GM06990 (cell line): ENCODE results near the gene HMCN1.

ENCODE experiments used
- DNase-seq: peaks from one replicate; pipeline ENCODE4 v3.0.0-alpha.2; 2011; ENCODE audit not compliant: insufficient read length; ENCODE audit errors: extremely low read depth
- H3K27me3 ChIP-seq: replicated peaks from 2 replicates; pipeline ENCODE4 v1.6.0; 2011; ENCODE audit warnings: low read length; ENCODE audit not compliant: control insufficient read depth, insufficient read depth
- H3K36me3 ChIP-seq: 2 replicates; pipeline ENCODE4 v1.5.1; 2011; ENCODE audit warnings: low read length; ENCODE audit not compliant: control insufficient read depth, insufficient read depth
- H3K4me3 ChIP-seq: replicated peaks from 2 replicates; pipeline ENCODE4 v1.5.1; 2011; ENCODE audit warnings: low read depth, mild to moderate bottlenecking, control low read depth, low read length
- TF ChIP-seq, protein P1 (sequence below): IDR thresholded peaks from 2 replicates; pipeline ENCODE4 v1.5.1; 2011; ENCODE audit warnings: low read length, control low read depth, mild to moderate bottlenecking, inconsistent platforms; ENCODE audit not compliant: insufficient read depth, poor library complexity, severe bottlenecking

HMCN1 gene

DNA sequence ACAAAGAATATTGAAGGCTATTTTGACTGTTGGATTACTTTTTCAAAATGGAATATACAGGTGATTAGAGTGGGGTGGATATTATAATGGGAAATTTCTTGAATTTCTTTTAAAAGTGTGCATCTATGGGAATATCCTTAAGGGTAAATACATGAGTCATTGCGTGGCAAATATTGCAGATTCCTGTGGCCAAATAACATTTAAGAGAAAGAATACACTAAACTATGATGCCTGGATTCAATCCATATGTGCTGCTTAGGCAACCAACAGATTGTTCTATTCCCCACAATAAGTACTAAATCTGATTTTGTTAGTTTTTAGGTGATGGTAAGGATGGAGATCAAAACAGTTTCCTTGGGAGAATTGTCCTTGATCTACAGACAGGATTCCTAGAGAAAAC is 119.5 kb downstream of the HMCN1 start:
- Histone ChIP-seq H3K4me3 (no peak overlapping the region), H3K27me3 (no peaks in the 10 kb centered on the region), H3K36me3 (no peaks in the 10 kb centered on the region)
- TF ChIP-seq, protein P1, sequence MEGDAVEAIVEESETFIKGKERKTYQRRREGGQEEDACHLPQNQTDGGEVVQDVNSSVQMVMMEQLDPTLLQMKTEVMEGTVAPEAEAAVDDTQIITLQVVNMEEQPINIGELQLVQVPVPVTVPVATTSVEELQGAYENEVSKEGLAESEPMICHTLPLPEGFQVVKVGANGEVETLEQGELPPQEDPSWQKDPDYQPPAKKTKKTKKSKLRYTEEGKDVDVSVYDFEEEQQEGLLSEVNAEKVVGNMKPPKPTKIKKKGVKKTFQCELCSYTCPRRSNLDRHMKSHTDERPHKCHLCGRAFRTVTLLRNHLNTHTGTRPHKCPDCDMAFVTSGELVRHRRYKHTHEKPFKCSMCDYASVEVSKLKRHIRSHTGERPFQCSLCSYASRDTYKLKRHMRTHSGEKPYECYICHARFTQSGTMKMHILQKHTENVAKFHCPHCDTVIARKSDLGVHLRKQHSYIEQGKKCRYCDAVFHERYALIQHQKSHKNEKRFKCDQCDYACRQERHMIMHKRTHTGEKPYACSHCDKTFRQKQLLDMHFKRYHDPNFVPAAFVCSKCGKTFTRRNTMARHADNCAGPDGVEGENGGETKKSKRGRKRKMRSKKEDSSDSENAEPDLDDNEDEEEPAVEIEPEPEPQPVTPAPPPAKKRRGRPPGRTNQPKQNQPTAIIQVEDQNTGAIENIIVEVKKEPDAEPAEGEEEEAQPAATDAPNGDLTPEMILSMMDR: no peak
- DNase-seq: no peak

GRCh38 chr1:185856482-185856881 is 122.3 kb downstream of the HMCN1 start:
- Histone ChIP-seq H3K36me3 (no peaks in the 10 kb centered on the region), H3K4me3 (no peak overlapping the region), H3K27me3 (no peaks in the 10 kb centered on the region)
- TF ChIP-seq, protein P1: no peak
- DNase-seq: no peak

GRCh38 chr1:185857442-185857841 is 123.3 kb downstream of the HMCN1 start:
- Histone ChIP-seq H3K4me3 (no peak overlapping the region), H3K36me3 (no peaks in the 10 kb centered on the region), H3K27me3 (no peaks in the 10 kb centered on the region)
- DNase-seq: no peak
- TF ChIP-seq, protein P1: no peak

- TF ChIP-seq, protein P1: no peak
- Histone ChIP-seq H3K27me3 (no peaks in the 10 kb centered on the region), H3K36me3 (no peaks in the 10 kb centered on the region), H3K4me3 (no peak overlapping the region)
- no peak for DNase-seq
Measured at GRCh38 chr1:185860311-185860710, 126.1 kb downstream of the HMCN1 start.

GRCh38 chr1:185860859-185861258 is 126.7 kb downstream of the HMCN1 start:
- Histone ChIP-seq H3K4me3 (no peak overlapping the region), H3K36me3 (no peaks in the 10 kb centered on the region), H3K27me3 (no peaks in the 10 kb centered on the region)
- no peak for DNase-seq
- TF ChIP-seq, protein P1: no peak

- H3K36me3 ChIP-seq: no peaks in the 10 kb centered on the region
- TF ChIP-seq, protein P1: no peak
Measured at GRCh38 chr1:185861630-185862029, 127.4 kb downstream of the HMCN1 start.

More at GRCh38 chr1:185861630-185862029, 127.4 kb downstream of the HMCN1 start:
- DNase-seq: no peak
- no peaks in the 10 kb centered on the region for H3K27me3 ChIP-seq
- no peak overlapping the region for H3K4me3 ChIP-seq
